HG03280 (cell line): ENCODE data around the gene KLHL15.
"Not testable (repeated sequence)": the region's sequence is repeated elsewhere in the genome, so short reads cannot be mapped to it uniquely, and the experiment has no call there.

ENCODE experiments used
- ATAC-seq: cut with Tn5 transposase; IDR thresholded peaks from one replicate; pipeline ENCODE4 v1.9.1; 2021; ENCODE audit warnings: mild to moderate bottlenecking, moderate library complexity; ENCODE audit not compliant: unreplicated experiment

KLHL15 gene

DNA sequence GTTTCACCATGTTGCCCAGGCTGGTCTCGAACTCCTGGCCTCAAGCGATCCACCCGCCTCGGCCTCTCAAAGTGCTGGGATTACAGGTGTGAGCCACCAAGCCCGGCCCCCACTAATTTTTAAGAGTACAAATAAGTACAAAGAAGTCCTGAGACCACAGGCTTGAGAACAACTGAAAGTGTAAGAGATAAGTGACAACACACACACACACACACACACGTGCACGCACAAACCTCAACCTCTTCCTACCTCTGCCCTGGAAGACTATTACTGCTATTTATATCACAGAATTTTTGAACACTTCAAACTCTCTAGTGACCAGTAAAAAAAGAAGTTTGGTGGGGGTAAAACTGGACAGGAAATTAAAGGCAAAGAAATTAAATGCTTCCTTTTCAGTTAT is 7.5 kb downstream of the KLHL15 start:
- no peak for ATAC-seq

DNA sequence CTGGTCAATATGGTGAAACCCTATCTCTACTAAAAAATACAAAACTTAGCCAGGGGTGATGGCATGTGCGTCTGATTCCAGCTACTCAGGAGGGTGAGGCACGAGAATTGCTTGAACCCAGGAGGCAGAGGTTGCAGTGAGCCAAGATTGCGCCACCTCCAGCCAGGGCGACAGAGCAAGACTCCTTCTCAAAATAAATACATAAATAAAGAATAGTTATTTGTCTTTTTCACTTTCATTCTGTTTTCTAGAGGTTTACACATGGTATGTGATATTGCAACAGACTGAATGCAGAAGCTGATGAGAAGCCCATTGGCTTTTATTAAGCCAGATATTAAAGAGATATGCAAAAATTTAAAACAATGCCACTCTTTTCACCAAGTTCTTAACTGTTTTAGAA is 8.2 kb downstream of the KLHL15 start:
- ATAC-seq: no peak

DNA sequence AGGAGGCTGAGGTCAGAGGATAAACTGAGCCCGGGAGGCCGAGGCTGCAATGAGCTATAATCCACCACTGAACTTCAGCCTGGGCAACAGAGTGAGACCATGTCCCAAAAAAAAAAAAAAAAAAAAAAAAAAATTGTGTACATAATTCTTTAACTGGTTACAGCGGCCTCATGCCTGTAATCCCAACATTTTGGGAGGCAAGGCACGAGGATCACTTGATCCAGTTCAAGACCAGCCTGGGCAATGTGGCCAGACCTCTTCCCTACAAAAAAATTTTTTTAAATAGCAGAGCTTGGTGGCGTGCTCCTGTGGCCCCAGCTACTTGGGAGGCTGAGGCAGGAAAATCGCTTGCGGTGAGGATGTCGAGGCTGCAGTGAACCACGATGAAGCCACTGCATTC is 9.3 kb downstream of the KLHL15 start:
- no peak for ATAC-seq

DNA sequence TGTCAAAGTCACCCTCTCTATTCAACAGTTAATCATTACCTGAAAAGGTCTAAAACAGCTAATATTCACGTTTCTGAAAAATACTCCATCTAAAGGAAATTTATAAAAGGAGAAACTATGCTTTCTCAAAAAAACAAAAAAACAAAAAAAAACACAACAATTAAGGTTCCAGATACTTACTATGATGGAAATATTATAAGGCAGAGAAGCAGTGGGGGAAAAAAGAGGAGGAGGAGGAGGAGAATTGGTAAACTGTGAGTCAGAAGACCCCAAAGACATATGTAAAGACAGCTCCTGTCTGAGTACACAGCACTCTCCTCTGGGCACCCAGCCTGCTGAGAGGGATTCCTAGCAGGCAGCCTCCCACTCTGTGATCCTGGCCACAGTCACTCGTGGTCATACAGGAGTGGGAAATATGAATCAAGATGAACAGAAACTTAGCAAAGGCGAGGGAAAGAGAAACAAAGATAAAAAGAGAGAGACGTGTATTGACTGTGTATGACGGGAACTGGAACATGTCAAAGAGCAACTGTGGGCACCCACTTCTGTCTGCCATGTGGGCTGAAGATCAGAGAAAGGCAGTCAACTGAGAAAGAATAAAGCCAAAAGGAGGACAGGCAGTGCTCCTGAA is 12.5 kb downstream of the KLHL15 start:
- peak; percentile 65 for ATAC-seq

DNA sequence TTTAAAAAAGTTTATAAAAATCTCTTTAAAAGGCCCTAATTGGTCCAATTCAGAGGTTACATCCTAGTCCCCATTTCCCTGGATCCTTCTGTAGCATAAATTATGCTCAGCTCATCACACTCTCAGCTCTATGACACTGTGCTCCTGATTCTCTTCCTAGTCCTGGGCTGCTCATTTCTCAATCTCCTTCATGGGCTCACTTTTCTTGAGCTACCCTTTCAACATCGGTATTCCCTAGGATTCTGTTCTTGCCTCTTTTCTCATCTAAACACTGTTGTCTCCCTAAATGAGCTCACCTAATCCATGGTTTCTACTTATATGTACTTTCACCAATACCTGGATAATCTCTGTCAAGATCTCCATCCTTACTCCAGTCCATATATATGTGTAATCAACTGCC is 14.7 kb downstream of the KLHL15 start:
- no peak for ATAC-seq

DNA sequence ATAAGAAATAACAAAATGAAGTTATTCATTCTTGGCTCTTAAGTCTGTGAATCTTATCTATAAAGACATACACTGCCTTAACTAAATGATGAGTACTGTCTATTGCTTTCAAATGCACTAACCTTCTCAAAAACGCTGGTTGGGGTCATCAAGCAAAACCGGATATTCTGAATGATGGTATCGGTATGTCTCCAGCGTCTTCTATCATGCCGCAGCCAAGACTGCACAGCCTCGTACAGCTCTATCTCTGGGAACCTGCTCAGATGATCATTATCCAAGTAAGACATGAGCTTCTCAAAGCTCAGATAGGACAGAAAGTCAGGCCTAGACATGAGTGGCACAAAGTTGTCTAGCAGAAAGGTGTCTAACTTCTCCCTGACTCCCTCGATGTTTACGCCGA is 21.1 kb downstream of the KLHL15 start:
- ATAC-seq: no peak

DNA sequence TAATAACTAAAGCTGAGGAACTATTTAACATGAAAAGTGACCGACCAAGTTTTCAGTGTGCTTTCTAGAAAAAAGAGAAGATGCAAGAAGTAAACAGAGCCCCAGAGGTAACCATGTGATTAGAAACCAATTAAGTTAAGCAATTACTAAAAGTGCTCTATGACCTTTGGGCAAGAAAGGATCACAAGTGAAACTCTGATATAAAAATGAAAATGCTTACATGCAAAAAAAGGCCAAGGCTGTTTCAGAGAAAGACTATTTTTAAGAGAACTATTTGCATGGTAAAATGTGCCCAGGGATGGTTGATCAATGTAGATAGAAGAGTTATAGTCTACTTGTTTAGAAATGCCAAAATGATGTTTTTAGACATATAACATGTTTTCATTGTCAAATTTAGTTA is 22.0 kb downstream of the KLHL15 start:
- ATAC-seq: no peak

DNA sequence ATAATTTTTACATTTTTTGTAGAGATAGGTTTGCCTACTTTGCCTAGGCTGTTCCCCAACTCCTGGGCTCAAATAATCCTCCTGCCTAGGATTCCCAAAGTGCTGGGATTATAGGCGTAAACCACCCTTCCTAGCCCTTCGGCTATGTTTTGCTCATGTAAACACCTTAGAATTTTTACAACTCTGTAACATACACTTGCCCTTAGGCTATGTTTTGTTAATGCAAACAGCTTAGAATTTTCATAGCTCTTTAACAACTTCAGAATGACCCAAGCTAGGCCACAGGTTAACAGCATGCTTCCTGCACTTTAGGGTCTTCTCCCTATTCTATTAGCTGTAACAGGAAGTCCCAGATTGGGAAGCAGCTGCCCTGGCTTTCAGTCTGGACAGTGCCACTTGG is 24.2 kb downstream of the KLHL15 start:
- ATAC-seq: no peak

DNA sequence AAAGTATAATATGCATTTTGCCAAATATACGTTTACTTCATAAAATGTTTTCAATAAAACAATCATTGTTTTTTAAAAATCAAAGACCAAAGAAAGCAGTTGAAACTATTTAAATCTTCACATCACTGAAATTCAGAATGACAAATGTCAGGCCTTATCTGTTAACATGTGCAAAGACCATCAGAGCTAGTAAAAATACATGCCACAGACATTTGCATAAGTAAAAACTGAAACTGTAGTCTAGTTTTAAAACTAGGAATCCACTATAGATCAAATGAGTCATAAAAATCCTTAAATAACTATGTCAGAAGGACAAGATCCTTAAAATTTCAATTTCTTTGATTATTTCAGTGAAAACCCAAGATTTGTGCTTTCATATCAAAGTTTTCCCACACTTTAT is 24.8 kb downstream of the KLHL15 start:
- ATAC-seq: no peak

DNA sequence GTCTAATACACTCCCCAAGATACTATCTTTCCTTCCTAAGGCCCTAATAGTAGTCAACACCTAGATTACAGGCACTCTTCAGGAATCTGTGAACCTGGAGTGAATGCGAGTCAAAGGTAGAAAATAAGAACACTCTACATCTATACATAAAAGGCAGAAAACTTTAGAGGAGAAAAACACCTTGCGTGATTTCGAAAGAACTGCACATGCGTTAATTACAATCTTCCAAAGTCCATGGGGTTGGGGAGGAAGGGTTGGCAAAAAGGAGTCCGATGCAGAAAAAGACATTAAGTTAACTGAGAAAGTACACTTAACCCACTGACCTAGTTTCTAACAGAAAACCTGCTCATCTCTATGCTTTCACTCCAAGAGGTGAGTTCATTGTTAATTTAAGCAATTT is 27.3 kb downstream of the KLHL15 start:
- ATAC-seq: no peak

DNA sequence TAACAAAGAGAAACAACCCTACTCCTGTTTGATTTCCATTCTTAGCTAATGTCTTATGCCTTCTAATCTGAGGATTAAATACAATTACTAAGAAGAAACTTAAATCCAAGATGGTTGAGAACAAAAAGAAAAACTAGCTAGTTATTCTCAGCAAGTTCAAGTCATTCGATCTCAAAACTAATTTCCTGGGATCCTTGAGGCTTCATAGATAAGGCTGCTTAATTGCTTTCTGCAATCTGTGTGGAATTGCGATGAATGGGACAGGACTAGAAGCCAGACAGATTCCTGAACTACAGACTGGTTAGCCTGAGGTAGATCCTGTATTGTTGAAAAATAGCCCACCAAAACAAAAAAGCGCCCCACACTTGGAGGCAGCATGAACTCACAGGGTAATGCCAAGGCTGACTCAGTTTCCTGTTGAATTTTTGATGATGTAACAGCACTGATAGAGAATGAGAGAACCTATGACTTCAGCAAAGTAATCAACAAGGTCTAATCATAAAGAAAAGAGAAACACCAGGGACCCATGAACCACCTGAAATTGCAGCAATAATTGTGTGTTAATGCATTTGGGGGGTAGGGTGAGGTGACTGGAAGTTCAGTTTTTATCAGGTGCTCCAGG is 33.9 kb downstream of the KLHL15 start:
- ATAC-seq: no peak

DNA sequence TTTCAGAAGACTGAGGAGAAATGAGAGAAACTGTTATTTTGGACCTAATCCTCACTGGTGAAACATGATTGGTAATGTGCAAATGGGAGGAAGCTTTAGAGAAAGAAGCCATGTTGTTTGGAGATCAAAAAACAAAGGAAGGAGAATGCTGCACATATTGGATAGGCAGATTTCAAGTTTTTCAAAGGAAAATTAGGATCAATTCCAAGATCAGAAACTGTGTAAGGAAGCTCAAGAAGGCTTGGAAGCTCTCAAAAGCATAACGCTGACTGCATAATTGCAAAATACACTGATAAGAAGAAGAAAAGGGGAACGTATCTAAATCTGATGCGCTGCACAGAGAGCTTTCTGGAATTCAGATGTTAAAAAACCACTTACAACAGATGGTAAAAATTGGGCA is 34.6 kb downstream of the KLHL15 start:
- ATAC-seq: no peak

DNA sequence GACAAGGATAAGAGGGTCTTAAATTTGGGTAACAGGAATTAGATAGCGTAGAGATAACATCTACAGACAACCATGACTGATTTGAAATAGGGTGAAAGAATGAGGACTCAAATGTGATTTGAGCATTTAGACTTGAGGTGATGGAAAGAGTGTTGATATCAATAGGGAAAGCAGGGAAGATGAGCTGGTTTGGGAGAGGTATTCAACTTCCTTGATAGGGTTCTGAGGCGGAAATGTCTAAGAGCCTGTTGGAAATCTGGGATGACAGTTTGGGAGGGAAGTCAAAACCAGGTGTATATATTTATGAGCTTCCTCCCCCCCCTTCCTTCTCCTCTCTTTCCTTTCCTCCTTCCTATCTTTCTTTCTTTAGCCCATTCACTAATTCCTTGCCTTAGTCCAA is 36.5 kb downstream of the KLHL15 start:
- no peak for ATAC-seq

DNA sequence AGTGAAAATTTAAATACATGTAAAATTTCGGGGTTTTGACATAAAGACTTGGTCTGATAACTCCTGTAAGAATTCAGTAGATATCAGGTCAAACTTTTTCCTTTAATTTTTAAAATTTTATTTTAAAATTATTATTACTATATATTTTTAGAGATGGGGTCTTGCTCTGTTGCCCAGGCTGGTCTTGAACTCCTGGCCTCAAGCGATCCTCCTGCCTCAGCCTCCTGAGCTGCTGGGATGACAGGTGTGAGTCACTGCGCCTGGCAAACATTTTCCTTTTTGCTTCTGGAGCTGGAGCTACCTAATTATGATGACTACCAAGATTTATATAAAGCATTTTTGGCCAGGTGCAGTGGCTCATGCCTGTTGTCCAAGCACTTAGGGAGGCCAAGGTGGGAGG is 37.3 kb downstream of the KLHL15 start:
- ATAC-seq: no peak

DNA sequence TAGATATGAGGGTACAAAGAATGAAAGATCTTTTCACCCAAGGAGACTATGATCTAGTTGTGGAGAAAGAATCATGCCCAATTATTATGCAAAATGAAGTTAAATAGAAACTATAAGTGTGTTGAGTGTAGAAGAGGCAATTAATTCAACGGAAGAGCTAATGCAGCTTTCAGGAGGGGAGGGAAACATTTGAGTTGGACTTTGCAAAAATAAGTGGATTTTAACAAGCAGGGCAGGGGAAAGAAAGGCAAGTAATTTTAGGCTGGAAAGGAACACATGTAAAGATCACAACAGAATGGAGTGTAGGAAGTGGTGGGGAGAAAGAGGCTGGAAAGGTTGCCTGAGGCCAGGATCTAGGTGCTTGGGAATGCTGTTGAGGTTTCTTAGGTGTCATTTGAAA is 44.1 kb downstream of the KLHL15 start:
- ATAC-seq: no peak

DNA sequence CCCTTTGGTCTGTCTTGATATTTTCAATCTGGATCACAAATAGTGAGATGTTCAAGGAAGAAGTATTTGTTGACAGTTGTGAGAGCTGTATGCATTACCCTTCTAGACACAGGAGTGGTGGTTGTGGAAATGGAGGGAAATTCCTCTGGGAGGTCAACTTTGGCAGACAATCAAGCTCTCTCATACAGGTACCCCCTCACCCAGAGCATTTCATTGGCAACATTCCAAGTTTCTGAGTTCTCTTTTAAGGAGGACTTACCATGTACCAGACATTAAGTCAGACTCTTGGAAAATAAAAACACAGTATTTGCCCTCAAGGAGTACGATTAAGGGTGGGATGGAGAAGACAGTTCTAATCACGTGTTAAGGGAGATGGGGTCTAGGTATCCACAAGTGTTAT is 45.3 kb downstream of the KLHL15 start:
- ATAC-seq: no peak

DNA sequence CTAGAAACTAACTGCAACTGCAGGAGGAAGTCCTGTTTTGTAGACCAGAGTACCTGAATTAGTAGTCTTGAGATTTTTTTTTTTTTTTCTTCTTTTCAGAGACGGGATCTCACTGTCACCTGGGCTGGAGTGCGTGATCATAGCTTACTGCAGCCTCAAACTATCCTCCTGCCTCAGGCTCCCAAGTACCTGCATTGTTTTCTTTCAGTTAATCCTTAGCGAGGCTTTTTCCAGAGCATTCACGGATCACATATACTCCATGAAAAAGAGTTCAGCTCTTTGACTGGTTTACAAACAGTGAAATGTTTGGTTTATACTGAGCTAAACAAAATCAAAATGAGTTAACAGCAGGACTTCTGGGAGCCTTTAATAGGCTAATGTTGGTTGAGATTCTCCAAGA is 45.8 kb downstream of the KLHL15 start:
- no peak for ATAC-seq

DNA sequence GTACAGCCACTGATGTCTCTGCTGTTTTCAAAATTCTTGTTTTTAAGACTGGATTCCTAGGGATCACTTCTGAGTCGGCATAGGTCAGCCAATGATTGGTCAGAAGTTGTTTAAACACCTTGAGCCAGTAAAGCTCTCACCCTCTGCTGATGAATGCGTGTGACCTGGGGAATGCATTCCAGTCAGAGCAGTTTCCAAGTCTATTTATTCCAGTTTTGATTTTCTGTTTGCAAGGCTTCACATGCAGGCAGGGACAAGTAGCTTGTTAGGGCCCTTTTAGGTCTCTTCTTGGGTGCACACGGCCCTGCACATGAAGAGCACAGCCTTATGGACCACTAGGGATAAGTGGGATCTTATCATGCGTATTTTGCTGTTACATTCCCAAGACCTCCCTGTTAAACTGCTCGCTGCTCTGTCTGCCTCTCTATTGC is 47.0 kb downstream of the KLHL15 start:
- no peak for ATAC-seq

DNA sequence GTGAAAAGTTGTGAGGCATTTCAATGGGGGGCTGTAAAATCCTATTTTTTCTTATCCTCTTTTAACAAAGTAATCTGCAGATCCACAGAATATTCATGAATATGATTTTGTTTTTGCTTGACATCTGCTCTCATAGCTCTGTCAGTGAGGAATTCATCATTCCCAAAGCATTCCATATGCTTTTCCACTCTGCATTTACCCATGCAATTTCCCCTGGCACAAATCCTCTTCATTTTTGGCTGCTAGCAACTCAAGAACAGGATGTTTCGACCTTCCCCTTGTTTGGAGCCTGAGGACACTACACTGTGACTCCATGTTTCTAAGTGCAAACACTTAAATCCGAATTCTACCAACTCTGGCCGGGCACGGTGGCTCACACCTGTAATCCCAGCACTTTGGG is 48.5 kb downstream of the KLHL15 start:
- ATAC-seq: no peak

DNA sequence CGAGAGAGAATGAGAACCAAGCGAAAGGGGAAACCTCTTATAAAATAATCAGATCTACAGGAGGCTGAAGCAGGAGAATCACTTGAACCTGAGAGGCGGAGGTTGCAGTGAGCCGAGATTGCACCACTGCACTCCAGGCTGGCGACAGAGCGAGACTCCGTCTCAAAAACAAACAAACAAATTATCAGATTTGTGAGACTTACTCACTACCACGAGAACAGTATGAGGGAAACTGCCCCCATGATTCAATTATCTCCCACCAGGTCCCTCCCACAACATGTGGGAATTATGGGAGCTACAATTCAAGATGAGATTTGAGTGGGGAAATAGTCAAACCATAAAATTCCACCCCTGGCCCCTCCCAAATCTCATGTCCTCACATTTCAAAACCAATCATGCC is 61.4 kb downstream of the KLHL15 start:
- not testable (repeated sequence) for ATAC-seq

DNA sequence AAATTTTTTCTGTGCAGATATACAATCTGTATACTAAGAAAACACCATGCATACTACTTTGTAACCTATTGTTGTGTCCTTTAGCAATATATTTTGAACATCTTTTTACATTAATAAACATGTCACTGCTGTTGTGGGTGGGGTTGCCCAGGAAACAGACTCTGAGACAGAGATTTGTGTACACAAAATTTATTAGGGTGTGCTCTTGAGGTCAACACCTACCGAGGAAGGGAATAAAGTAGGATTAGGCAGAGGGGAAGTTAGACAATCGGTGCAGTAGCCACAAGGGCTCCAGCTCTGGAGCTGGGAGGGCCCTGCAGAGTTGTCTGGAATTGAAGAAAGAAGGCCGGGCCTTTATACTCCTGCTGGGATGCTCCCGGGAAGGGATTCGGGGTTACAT is 62.8 kb downstream of the KLHL15 start:
- ATAC-seq: no peak

DNA sequence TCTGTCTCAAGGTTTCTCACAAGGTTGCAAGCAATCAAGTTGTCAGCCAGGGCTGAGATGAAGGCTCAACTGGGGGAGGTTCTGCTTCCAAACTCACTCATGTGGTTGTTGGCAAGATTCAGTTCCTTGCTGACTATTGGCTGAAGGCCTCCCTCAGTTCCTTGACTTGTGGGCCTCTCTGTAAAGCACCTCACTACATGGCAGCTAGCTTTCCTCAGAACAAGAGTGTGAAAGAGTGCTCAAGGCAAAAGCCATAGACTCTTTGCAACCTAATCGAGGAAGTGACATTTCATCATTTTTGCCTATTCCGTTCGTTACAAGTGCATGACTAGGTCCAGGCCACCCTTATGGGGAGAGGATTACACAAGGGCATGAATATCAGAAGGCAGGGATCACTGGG is 67.2 kb downstream of the KLHL15 start:
- no peak for ATAC-seq

DNA sequence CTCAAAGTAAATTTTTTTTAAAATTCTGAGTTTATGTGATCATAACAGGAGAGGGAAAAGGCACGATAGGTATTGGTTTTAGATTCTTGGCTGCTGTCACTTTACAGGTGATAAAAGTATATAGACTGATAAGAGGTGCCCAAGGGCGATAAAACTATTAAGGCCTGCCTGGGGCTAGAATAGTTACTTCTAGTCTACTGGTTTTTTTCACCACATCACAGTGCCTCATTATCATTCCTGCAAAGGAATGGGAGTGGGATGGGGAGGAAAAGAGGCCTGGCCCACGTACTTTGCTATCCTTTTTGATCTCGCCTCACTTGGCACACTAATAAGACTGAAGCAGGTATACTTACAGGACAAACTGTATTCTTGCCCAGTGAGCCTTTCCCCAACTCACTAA is 72.6 kb downstream of the KLHL15 start:
- ATAC-seq: no peak
